ENCODE measurements around the gene CCND1.
"Not testable (repeated sequence)": the region's sequence is repeated elsewhere in the genome, so short reads cannot be mapped to it uniquely, and the experiment has no call there.

Gene CCND1

DNA sequence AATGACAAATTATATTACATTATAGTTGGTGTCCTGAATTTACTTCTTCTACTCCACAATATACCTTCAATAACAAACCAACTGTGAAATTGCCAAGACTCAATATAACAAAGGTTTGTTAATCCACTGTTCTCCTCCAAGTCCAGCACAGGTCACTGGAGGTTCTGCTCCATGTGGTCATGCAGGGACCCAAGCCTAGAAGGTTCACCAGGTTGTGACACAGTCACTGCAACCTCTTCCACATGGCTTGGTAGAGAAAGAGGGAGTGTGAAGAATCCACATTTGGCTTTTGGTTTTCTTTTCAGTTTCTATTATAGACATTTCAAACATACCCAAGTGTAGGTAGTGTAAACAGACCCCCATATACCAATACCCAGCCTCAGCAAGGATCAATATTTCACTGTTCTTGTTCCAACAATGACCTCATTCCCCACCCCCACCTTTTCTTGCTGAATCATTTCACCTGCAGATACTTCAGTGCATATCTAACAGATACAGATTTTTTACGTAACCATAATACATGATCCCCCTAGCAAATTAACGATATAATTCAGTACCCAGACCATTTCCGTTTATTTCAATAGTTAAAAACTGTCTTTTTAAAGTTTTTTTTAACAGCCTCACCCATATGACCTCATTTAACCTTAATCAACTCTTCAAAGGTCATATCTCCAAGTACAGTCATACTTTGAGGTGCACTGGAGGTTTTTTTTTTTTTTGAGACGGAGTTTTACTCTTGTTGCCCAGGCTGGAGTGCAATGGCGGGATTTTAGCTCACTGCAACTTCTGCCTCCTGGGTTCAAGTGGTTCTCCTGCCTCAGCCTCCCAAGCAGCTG lies 48.7 kb downstream of the CCND1 start:
- no peak overlapping the region for H3K4me3 ChIP-seq (ENCODE audit: control insufficient read depth, low read depth, low read length)
- DNase-seq (ENCODE audit: low read depth): no peak
- TF ChIP-seq, protein P1, sequence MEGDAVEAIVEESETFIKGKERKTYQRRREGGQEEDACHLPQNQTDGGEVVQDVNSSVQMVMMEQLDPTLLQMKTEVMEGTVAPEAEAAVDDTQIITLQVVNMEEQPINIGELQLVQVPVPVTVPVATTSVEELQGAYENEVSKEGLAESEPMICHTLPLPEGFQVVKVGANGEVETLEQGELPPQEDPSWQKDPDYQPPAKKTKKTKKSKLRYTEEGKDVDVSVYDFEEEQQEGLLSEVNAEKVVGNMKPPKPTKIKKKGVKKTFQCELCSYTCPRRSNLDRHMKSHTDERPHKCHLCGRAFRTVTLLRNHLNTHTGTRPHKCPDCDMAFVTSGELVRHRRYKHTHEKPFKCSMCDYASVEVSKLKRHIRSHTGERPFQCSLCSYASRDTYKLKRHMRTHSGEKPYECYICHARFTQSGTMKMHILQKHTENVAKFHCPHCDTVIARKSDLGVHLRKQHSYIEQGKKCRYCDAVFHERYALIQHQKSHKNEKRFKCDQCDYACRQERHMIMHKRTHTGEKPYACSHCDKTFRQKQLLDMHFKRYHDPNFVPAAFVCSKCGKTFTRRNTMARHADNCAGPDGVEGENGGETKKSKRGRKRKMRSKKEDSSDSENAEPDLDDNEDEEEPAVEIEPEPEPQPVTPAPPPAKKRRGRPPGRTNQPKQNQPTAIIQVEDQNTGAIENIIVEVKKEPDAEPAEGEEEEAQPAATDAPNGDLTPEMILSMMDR (conservative IDR thresholded peaks at IDR 0.05; ENCODE audit: control insufficient read depth, insufficient read depth, low read depth, low read length): no peak

- DNase-seq (ENCODE audit: low read depth): no peak
These were observed 50.5 kb downstream of the CCND1 start for GRCh38 chr11:69691463-69691862.

DNA sequence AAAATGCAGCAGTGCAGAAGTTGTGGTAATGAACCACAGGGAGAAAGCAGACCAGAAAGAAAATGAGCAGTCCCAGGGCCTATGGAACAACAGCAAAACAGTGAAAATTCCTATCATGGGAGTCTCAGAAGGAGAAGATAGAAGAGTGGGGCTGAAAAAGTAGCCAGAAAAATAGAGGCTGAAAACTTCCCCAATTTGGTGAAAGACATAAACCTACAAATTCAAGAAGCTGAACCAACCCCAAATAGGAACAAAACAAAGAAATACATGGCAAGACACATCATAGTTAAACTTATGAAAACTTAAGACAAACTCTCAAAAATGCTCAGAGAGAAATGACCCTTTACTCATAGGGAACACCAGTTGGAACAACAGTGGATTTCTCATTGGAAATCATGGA lies 51.5 kb downstream of the CCND1 start:
- TF ChIP-seq, protein P1 (conservative IDR thresholded peaks at IDR 0.05; ENCODE audit: control insufficient read depth, insufficient read depth, low read depth, low read length): no peak
- no peak overlapping the region for H3K4me3 ChIP-seq (ENCODE audit: control insufficient read depth, low read depth, low read length)
- no peak for DNase-seq (ENCODE audit: low read depth)

More at GRCh38 chr11:69691463-69691862, 50.5 kb downstream of the CCND1 start:
- TF ChIP-seq, protein P1 (conservative IDR thresholded peaks at IDR 0.05; ENCODE audit: control insufficient read depth, insufficient read depth, low read depth, low read length): no peak
- H3K4me3 ChIP-seq (ENCODE audit: control insufficient read depth, low read depth, low read length): no peak overlapping the region

DNA sequence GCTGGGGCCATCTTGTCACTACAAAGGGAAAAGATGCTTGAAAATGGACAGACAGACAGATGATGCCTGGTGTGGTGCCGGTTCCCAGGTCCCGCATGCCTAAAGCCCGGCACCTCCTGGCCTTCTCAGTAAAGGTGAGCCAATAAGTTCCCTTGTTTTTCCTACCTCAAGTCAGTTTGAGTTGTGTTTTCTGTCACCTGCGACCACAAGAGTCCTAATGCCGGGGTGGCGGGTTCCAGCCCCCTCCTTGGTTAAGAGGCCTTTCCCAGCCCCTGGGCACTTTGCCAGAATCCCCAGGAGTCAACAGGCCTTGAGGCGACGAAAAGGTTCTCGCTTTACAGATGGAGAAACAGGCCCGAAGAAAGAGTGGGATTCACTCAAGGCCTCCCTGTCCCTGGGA lies 53.8 kb downstream of the CCND1 start:
- no peak for DNase-seq (ENCODE audit: low read depth)
- TF ChIP-seq, protein P1 (conservative IDR thresholded peaks at IDR 0.05; ENCODE audit: control insufficient read depth, insufficient read depth, low read depth, low read length): no peak
- H3K4me3 ChIP-seq (ENCODE audit: control insufficient read depth, low read depth, low read length): no peak overlapping the region

- TF ChIP-seq, protein P1 (conservative IDR thresholded peaks at IDR 0.05; ENCODE audit: control insufficient read depth, insufficient read depth, low read depth, low read length): no peak
- no peak for DNase-seq (ENCODE audit: low read depth)
- no peak overlapping the region for H3K4me3 ChIP-seq (ENCODE audit: control insufficient read depth, low read depth, low read length)
These were observed 54.6 kb downstream of the CCND1 start for GRCh38 chr11:69695581-69695980.

DNA sequence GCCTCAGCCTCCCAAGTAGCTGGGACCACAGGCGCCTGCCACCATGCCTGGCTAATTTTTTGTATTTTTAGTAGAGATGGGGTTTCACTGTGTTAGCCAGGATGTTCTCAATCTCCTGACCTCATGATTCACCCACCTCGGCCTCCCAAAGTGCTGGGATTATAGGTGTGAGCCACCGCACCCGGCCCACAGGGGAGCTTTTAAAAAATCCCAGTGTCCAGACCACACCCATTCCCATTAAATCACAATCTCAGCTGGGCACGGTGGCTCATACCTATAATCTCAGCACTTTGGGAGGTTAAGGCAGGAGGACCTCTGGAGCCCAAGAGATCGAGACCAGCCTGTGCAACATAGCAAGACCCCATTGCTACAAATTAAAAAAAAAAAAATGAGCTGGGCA lies 55.0 kb downstream of the CCND1 start:
- DNase-seq (ENCODE audit: low read depth); H3K4me3 ChIP-seq (ENCODE audit: control insufficient read depth, low read depth, low read length): not testable (repeated sequence)

DNA sequence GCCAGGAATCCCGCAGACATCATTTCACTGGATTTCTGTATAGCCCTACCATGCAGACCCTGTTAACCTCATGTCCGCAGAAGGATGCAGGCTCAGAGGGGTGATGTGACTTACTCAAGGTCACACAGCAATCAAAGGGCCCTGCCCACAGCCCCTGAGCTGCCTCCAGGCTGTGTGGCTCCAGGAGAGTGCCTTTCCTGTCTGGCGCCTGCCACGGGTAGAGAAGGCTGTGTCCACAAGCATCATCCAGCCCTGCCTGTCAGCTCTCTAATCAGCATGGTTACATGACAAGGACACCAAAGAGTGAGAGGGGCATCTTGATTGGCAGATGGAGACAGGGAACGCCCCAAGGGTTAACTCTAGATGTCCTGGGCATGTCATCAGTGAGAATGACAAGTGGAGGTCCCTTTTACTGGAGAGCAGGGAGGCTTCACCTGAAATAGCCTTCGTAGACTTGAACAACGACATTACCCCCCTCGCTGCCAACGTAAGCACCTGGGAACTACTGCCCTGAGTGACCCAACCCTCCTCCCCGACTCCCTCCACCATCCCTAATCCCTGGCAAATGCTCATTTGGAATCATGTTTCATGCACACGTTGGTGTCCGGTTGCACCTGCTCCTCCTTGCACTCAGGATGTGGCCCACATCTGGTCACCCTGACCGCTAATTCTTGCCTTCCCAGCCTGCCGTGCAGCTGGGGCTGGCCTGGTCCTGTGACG lies 56.0 kb downstream of the CCND1 start:
- TF ChIP-seq, protein P1 (conservative IDR thresholded peaks at IDR 0.05; ENCODE audit: control insufficient read depth, insufficient read depth, low read depth, low read length): no peak
- DNase-seq (ENCODE audit: low read depth): no peak
- H3K4me3 ChIP-seq (ENCODE audit: control insufficient read depth, low read depth, low read length): no peak overlapping the region
